HepG2 (cell line): ENCODE measurements around the gene TEKT3. TPM values are rescaled to one million over a fixed set of nuclear protein-coding genes. Genes with fewer than 3 reads are reported as not detected.

Experiments
- ATAC-seq: fragments of 200-7000 bp; cut with Tn5 transposase; 3 replicates; pipeline ENCODE4 v1.9.1; 2020; ENCODE audit warnings: mild to moderate bottlenecking, moderate library complexity
- BruUV-seq: library from RNA; stranded (reverse); fragments of 400-500 nt; replicated peaks from 2 replicates; lab custom pipeline; 2021; lab: Mats Ljungman, UMichigan
- CTCF ChIA-PET: fragments of 300-600 bp; formaldehyde crosslinking; extraction: SDS; loops from one replicate; lab custom pipeline; 2021; ENCODE audit warnings: low total read pairs, inconsistent platforms, low intra/inter-chr PET ratio; lab: Yijun Ruan, JAX
- POLR2A ChIA-PET: fragments of 350-600 bp; sonication (Branson Sonifier 250); formaldehyde crosslinking; loops from one replicate; lab custom pipeline; 2020; ENCODE audit warnings: antibody characterized with exemption, inconsistent platforms; lab: Yijun Ruan, JAX
- DNase-seq: peaks from one replicate; pipeline ENCODE4 v3.0.0-alpha.2; 2015; ENCODE audit warnings: low spot score
- FAIRE-seq: peaks from 3 replicates; lab custom pipeline; 2011; peaks lifted over from hg19 to GRCh38; lab: Jason Lieb, UNC
- H2AFZ ChIP-seq: one replicate; pipeline ENCODE4 v1.6.1; 2011; ENCODE audit warnings: low read length, inconsistent platforms
- H3K27ac ChIP-seq: fragments of 300-600 bp; 3 replicates; pipeline ENCODE4 v1.8.0; 2011; ENCODE audit warnings: mixed run types, mild to moderate bottlenecking, mixed read lengths, low read length, inconsistent platforms; ENCODE audit not compliant: insufficient read depth; ENCODE audit errors: extremely low read length
- H3K27me3 ChIP-seq, 2 experiments: fragments of 200-600 bp in 1 of 2; 2 replicates in 1 of 2; 3 replicates in 1 of 2; pipeline versions ENCODE4 v1.6.0 to v1.8.0; 2011; ENCODE audit warnings: low read length in 2 of 2, mild to moderate bottlenecking in 2 of 2, moderate library complexity in 2 of 2, inconsistent platforms in 1 of 2; ENCODE audit not compliant: insufficient read depth in 2 of 2, control insufficient read depth in 1 of 2
- H3K36me3 ChIP-seq, 2 experiments: fragments of 200-600 bp in 1 of 2; replicated peaks in 1 of 2; 2 replicates in 1 of 2; 3 replicates in 1 of 2; pipeline versions ENCODE4 v1.5.1 to v1.8.0; 2011; ENCODE audit warnings: low read length in 2 of 2, inconsistent platforms in 1 of 2; ENCODE audit not compliant: insufficient read depth in 2 of 2, control insufficient read depth in 1 of 2
- H3K4me1 ChIP-seq: 2 replicates; pipeline ENCODE4 v1.5.1; 2012; ENCODE audit warnings: low read length, inconsistent platforms; ENCODE audit not compliant: insufficient read depth
- H3K4me2 ChIP-seq: 2 replicates; pipeline ENCODE4 v1.6.0; 2011; ENCODE audit warnings: low read depth, low read length, inconsistent platforms
- H3K4me3 ChIP-seq, 3 experiments: fragments of 200-600 bp in 1 of 3; sonication (generic), shearing (Covaris generic) in 1 of 3; replicated peaks in 1 of 3; 2 replicates each; pipeline ENCODE4 v1.5.1; 2011 to 2016; ENCODE audit warnings: low read length in 3 of 3, inconsistent platforms in 2 of 3, low read depth in 2 of 3, mild to moderate bottlenecking in 2 of 3, control low read depth in 1 of 3, mixed read lengths in 1 of 3; ENCODE audit not compliant: insufficient read depth in 1 of 3
- H3K79me2 ChIP-seq: one replicate; pipeline ENCODE4 v1.6.1; 2011; ENCODE audit warnings: low read length, inconsistent platforms; ENCODE audit not compliant: insufficient read depth
- H3K9ac ChIP-seq: 2 replicates; pipeline ENCODE4 v1.6.0; 2011; ENCODE audit warnings: mild to moderate bottlenecking, low read depth, low read length, inconsistent platforms; ENCODE audit not compliant: insufficient read depth
- H3K9me3 ChIP-seq: 2 replicates; pipeline ENCODE4 v1.5.1; 2012; ENCODE audit warnings: mild to moderate bottlenecking, low read length
- H4K20me1 ChIP-seq: 2 replicates; pipeline ENCODE4 v1.6.0; 2011; ENCODE audit warnings: inconsistent platforms, mild to moderate bottlenecking, low read length, moderate library complexity; ENCODE audit not compliant: insufficient read depth
- ATF7-NPFF ChIP-seq: sonication (generic); formaldehyde crosslinking; IDR thresholded peaks from 2 replicates; pipeline ENCODE4 v1.8.1; 2023; ENCODE audit warnings: mild to moderate bottlenecking, low read depth, missing genetic modification reagents, moderate library complexity
- HIC2 ChIP-seq: sonication (generic); formaldehyde crosslinking; IDR thresholded peaks from 2 replicates; pipeline ENCODE4 v1.9.0; 2022; ENCODE audit warnings: low read depth, missing genetic modification reagents
- ISX ChIP-seq: sonication (generic); formaldehyde crosslinking; conservative IDR thresholded peaks from 2 replicates; pipeline ENCODE4 v1.5.0; 2020; ENCODE audit warnings: missing genetic modification reagents
- MEIS1 ChIP-seq: sonication (generic); formaldehyde crosslinking; IDR thresholded peaks from 2 replicates; pipeline ENCODE4 v1.9.0; 2021; ENCODE audit warnings: mild to moderate bottlenecking, missing genetic modification reagents, moderate library complexity, borderline replicate concordance
- NCOA1 ChIP-seq: sonication (generic); formaldehyde crosslinking; IDR thresholded peaks from 2 replicates; pipeline ENCODE4 v1.9.0; 2021; ENCODE audit warnings: missing genetic modification reagents
- YEATS2 ChIP-seq: sonication (generic); formaldehyde crosslinking; IDR thresholded peaks from 2 replicates; pipeline ENCODE4 v1.4.0; 2020; ENCODE audit warnings: missing genetic modification reagents, borderline replicate concordance
- ZXDC ChIP-seq: sonication (generic); formaldehyde crosslinking; IDR thresholded peaks from 2 replicates; pipeline ENCODE4 v1.5.0; 2020; ENCODE audit warnings: mild to moderate bottlenecking, missing genetic modification reagents
- WGBS: methylation state at CpG from one replicate; pipeline ENCODE4 v1.1.6; 2017; ENCODE audit warnings: low lambda C conversion rate; 5-methylcytosine and 5-hydroxymethylcytosine counted together
- in situ Hi-C: cut with HindIII; loops from 2 replicates; pipeline ENCODE4 v1.10.0; 2017; ENCODE audit warnings: low pct_unique_long_range_greater_than_20kb; ENCODE audit not compliant: extremely low pct_ligation_motif_present
- intact Hi-C: fragments of 100-400 bp; cut with micrococcal nuclease; formaldehyde crosslinking; loops from one replicate; pipeline ENCODE4 v1.10.0; 2022; ENCODE audit not compliant: unreplicated experiment
- polyA plus RNA-seq, 8 experiments: library from polyadenylated mRNA; depleted of rRNA in 3 of 8; stranded (reverse) in 7 of 8; unstranded in 1 of 8; fragments of >200 nt; fragmentation: Illumina TruSeq in 4 of 8; extraction: Trizol in 4 of 8; gene quantifications; 2 replicates each; pipeline versions ENCODE4 v1.2.1 to v1.2.3, GENCODE V29; 2011 to 2016; ENCODE audit warnings: low read depth in 4 of 8, missing spikeins in 1 of 8, mixed read lengths in 1 of 8; ENCODE audit not compliant: insufficient read depth in 1 of 8
- total RNA-seq, 5 experiments: library from RNA; depleted of rRNA; stranded (reverse); fragments of >200 nt; fragmentation: Illumina TruSeq; extraction: Trizol; gene quantifications; 2 replicates each; pipeline ENCODE4 v1.2.3, GENCODE V29; 2016; ENCODE audit warnings: low read depth in 1 of 5
- TF ChIP-seq, protein P1 (sequence below): sonication (generic); formaldehyde crosslinking; IDR thresholded peaks from 2 replicates; pipeline ENCODE4 v1.4.0; 2020; ENCODE audit warnings: missing genetic modification reagents

The TEKT3 gene
- total and polyA plus RNA-seq, 2 of the 13 experiments (the other 11 are each of a cell fraction or from before 2014, with no cell fraction given): 0.58 to 0.82 TPM

- H3K27me3 ChIP-seq: no peaks in the 10 kb centered on the region
- H3K36me3 ChIP-seq: no peaks in the 10 kb centered on the region
- no peaks in the 10 kb centered on the region for H3K79me2 ChIP-seq
- in situ Hi-C loops (no loop called here), intact Hi-C loops (loop anchor here (10.0 kb wide), 1 partner anchor 107 kb away; the partner anchor contains the start of gene PMP22)
- no peak overlapping the region for H3K4me3 ChIP-seq
- H3K4me2 ChIP-seq: no peak overlapping the region
- no peak for TF ChIP-seq ISX (CRISPR knock-in tag)
- FAIRE-seq (no peak), DNase-seq (no peak), ATAC-seq (no peak)
- H2AFZ ChIP-seq: no peak overlapping the region
- no peaks in the 10 kb centered on the region for H3K9me3 ChIP-seq
- CTCF ChIA-PET: no interaction called here
- POLR2A ChIA-PET: no interaction called here
- no peak overlapping the region for H3K9ac ChIP-seq
- no peaks in the 10 kb centered on the region; the same call in 1 of the 2 replicates for H3K4me1 ChIP-seq
- H3K27ac ChIP-seq: no peak overlapping the region
- H4K20me1 ChIP-seq: no peaks in the 10 kb centered on the region
- whole genome bisulfite sequencing: 66% methylated on average over 9 of the region's 9 CpGs
- BruUV-seq: no TSS peak
Observed at GRCh38 chr17:15371376-15372130, 30.2 kb upstream of the TEKT3 start.

DNA sequence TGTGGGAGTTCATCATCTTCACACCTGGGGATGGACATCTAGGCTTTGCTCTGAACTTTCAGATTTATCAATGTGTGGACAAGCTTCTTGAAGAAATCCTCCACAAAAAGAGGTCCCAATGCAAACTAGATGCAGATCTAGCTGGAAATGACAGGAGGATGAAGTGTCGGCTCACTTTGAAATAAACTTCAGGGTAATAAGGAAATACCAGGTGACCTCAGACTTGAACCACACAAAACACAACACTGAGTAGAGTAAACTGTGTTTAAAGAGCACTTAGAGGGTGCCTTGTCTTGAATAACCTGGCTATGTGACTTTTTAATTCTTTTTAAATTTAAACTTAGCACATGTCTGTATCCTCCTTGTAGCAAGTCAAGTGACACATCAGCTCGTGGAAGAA lies 27.2 kb upstream of the TEKT3 start:
- Histone ChIP-seq H3K9ac (no peak overlapping the region), H3K36me3 (no peaks in the 10 kb centered on the region), H2AFZ (no peak overlapping the region), H3K4me3 (no peak overlapping the region), H3K9me3 (no peaks in the 10 kb centered on the region), H3K27me3 (no peaks in the 10 kb centered on the region), H4K20me1 (no peaks in the 10 kb centered on the region), H3K27ac (no peak overlapping the region), H3K4me2 (no peak overlapping the region), H3K4me1 (0 out of 2 replicates have a peak, but pooled peaks cover 5% of the 10 kb centered on the region), H3K79me2 (no peaks in the 10 kb centered on the region)
- no peak for ATAC-seq
- no peak for FAIRE-seq
- TF ChIP-seq, protein P1, sequence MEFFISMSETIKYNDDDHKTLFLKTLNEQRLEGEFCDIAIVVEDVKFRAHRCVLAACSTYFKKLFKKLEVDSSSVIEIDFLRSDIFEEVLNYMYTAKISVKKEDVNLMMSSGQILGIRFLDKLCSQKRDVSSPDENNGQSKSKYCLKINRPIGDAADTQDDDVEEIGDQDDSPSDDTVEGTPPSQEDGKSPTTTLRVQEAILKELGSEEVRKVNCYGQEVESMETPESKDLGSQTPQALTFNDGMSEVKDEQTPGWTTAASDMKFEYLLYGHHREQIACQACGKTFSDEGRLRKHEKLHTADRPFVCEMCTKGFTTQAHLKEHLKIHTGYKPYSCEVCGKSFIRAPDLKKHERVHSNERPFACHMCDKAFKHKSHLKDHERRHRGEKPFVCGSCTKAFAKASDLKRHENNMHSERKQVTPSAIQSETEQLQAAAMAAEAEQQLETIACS: no peak
- TF ChIP-seq NCOA1 (CRISPR knock-in tag) (no peak), YEATS2 (CRISPR knock-in tag) (no peak), ZXDC (CRISPR knock-in tag) (no peak), ATF7-NPFF (no peak), MEIS1 (CRISPR knock-in tag) (no peak), HIC2 (CRISPR knock-in tag) (no peak)
- intact Hi-C loops: no loop called here
- no peak for DNase-seq
- no TSS peak for BruUV-seq
- WGBS: 44% methylated on average over 2 of the region's 2 CpGs
- ChIA-PET POLR2A (no interaction called here), CTCF (no interaction called here)
- in situ Hi-C loops: no loop called here
